HepG2 (cell line): ENCODE measurements around the gene EFEMP2. TPM values are rescaled to one million over a fixed set of nuclear protein-coding genes. Genes with fewer than 3 reads are reported as not detected.

Experiments used
- AGO2 ChIP-seq: fragments of 200-400 bp; formaldehyde crosslinking; optimal IDR thresholded peaks from 2 replicates; pipeline ENCODE3; 2017; ENCODE audit warnings: mild to moderate bottlenecking, low read depth, low read length, moderate library complexity
- ATF7 ChIP-seq, 2 experiments: fragments of 450-650 bp in 1 of 2; sonication (generic) in 1 of 2; formaldehyde crosslinking in 1 of 2; IDR thresholded peaks; 2 replicates each; pipeline versions ENCODE4 v1.4.0 to v1.6.1; 2016 to 2020; ENCODE audit warnings: antibody characterized with exemption in 1 of 2, mild to moderate bottlenecking in 1 of 2, missing genetic modification reagents in 1 of 2
- HNRNPL ChIP-seq: fragments of 200-400 bp; formaldehyde crosslinking; IDR thresholded peaks from 2 replicates; pipeline ENCODE4 v1.6.1; 2017; ENCODE audit warnings: mild to moderate bottlenecking, low read depth, low read length
- KDM2A ChIP-seq: sonication (generic); formaldehyde crosslinking; IDR thresholded peaks from 2 replicates; pipeline ENCODE4 v1.4.0; 2020; ENCODE audit warnings: low read depth, missing genetic modification reagents, borderline replicate concordance
- MEIS1 ChIP-seq: sonication (generic); formaldehyde crosslinking; IDR thresholded peaks from 2 replicates; pipeline ENCODE4 v1.9.0; 2021; ENCODE audit warnings: mild to moderate bottlenecking, missing genetic modification reagents, moderate library complexity, borderline replicate concordance
- NR2C2 ChIP-seq: sonication (generic); formaldehyde crosslinking; IDR thresholded peaks from 2 replicates; pipeline ENCODE4 v1.4.0; 2020; ENCODE audit warnings: missing genetic modification reagents, mild to moderate bottlenecking, moderate library complexity, borderline replicate concordance
- POLR2AphosphoS2 ChIP-seq: IDR thresholded peaks from 2 replicates; pipeline ENCODE4 v1.6.1; 2011; ENCODE audit warnings: low read depth, low read length, improper control_type of control experiment
- SCMH1 ChIP-seq: sonication (generic); formaldehyde crosslinking; IDR thresholded peaks from 2 replicates; pipeline ENCODE4 v1.9.0; 2021; ENCODE audit warnings: missing genetic modification reagents, mild to moderate bottlenecking, borderline replicate concordance
- SP4 ChIP-seq: sonication (generic); formaldehyde crosslinking; IDR thresholded peaks from 2 replicates; pipeline ENCODE4 v1.8.1; 2023; ENCODE audit warnings: mild to moderate bottlenecking, missing genetic modification reagents
- ZNF335 ChIP-seq: sonication (generic); formaldehyde crosslinking; IDR thresholded peaks from 2 replicates; pipeline ENCODE4 v1.4.0; 2020; ENCODE audit warnings: missing genetic modification reagents
- ZNF350 ChIP-seq: sonication (generic); formaldehyde crosslinking; IDR thresholded peaks from 2 replicates; pipeline ENCODE4 v1.4.0; 2020; ENCODE audit warnings: mild to moderate bottlenecking, low read depth, missing genetic modification reagents, borderline replicate concordance
- ZNF790 ChIP-seq: sonication (generic); formaldehyde crosslinking; IDR thresholded peaks from 2 replicates; pipeline ENCODE4 v1.8.0; 2022; ENCODE audit warnings: missing genetic modification reagents, mild to moderate bottlenecking, borderline replicate concordance
- polyA plus RNA-seq, 8 experiments: library from polyadenylated mRNA; depleted of rRNA in 3 of 8; stranded (reverse) in 7 of 8; unstranded in 1 of 8; fragments of >200 nt; fragmentation: Illumina TruSeq in 4 of 8; extraction: Trizol in 4 of 8; gene quantifications; 2 replicates each; pipeline versions ENCODE4 v1.2.1 to v1.2.3, GENCODE V29; 2011 to 2016; ENCODE audit warnings: low read depth in 4 of 8, missing spikeins in 1 of 8, mixed read lengths in 1 of 8; ENCODE audit not compliant: insufficient read depth in 1 of 8
- total RNA-seq, 5 experiments: library from RNA; depleted of rRNA; stranded (reverse); fragments of >200 nt; fragmentation: Illumina TruSeq; extraction: Trizol; gene quantifications; 2 replicates each; pipeline ENCODE4 v1.2.3, GENCODE V29; 2016; ENCODE audit warnings: low read depth in 1 of 5
- TF ChIP-seq, protein P1 (sequence below): sonication (generic); formaldehyde crosslinking; IDR thresholded peaks from 2 replicates; pipeline ENCODE4 v1.4.0; 2020; ENCODE audit warnings: missing genetic modification reagents, mild to moderate bottlenecking, borderline replicate concordance
- TF ChIP-seq, protein P2 (sequence below), 2 experiments: fragments of 450-650 bp in 1 of 2; sonication (generic) in 1 of 2; formaldehyde crosslinking; IDR thresholded peaks; 2 replicates each; pipeline versions ENCODE4 v1.5.0 to v1.8.0; 2020 to 2022; ENCODE audit warnings: mild to moderate bottlenecking in 1 of 2, missing genetic modification reagents in 1 of 2
- TF ChIP-seq, protein P3 (sequence below): sonication (generic); formaldehyde crosslinking; IDR thresholded peaks from 2 replicates; pipeline ENCODE4; 2020; ENCODE audit warnings: missing genetic modification reagents, mild to moderate bottlenecking, borderline replicate concordance
- TF ChIP-seq, protein P4 (sequence below): sonication (generic); formaldehyde crosslinking; IDR thresholded peaks from 2 replicates; pipeline ENCODE4 v1.5.0; 2020; ENCODE audit warnings: mild to moderate bottlenecking, missing genetic modification reagents, borderline replicate concordance

Gene EFEMP2
- total and polyA plus RNA-seq, 2 of the 13 experiments (the other 11 are each of a cell fraction or from before 2014, with no cell fraction given) = 7.4 to 29.7 TPM

DNA sequence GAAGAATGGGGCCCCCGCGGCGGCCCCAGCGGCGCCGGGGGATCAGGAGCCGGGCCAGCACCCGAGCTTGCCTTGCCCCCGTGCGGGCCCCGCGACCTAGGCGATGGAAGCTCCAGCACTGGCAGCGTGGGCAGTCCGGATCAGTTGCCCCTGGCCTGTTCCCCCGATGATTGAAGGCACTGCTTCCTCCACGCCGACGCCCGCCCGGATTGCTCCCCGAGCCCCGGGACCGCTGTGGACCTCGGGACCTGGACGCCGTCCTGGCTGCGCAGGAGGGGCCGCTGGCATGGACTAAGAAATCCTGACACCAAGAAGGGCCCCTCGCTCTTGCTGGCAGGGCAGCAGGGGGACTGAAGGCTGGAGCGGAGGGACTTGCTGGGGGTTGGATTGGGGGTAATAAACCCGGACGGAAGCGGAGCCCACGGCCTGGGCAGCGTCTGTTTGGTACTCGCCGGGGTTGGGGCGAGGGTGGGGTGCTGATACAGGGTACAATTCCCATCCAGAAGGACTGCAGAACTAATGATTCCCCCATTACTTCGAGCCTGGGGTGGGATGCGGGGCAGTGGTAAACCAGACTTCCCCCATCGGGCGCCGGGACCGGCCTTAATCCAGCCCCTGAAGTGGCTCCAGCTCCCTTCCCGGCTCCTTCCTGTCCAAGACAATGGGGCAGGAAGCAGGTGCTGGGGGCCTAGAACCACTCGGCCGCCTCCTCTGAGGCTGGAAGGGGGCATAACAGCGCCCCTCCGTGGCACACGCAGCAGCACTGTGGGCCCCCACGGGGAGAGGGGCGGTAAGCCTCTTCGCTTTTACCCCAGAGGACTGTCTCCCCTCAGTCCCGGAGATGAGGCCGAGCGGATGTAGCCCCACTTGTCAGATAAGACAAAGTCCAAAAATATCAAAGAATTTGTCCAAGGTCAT is 18.9 kb upstream of the EFEMP2 start (continued):
- TF ChIP-seq ZNF350 (CRISPR knock-in tag) = peak; percentile 23; the same call in 1 of the 2 replicates
- TF ChIP-seq NR2C2 (CRISPR knock-in tag) = peak; percentile 54
- TF ChIP-seq, protein P1, sequence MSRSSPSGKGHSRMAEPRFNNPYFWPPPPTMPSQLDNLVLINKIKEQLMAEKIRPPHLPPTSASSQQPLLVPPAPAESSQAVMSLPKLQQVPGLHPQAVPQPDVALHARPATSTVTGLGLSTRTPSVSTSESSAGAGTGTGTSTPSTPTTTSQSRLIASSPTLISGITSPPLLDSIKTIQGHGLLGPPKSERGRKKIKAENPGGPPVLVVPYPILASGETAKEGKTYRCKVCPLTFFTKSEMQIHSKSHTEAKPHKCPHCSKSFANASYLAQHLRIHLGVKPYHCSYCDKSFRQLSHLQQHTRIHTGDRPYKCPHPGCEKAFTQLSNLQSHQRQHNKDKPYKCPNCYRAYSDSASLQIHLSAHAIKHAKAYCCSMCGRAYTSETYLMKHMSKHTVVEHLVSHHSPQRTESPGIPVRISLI = peak; percentile 19; the same call in 1 of the 2 replicates
- TF ChIP-seq AGO2 = peak; percentile 99
- TF ChIP-seq, protein P2, sequence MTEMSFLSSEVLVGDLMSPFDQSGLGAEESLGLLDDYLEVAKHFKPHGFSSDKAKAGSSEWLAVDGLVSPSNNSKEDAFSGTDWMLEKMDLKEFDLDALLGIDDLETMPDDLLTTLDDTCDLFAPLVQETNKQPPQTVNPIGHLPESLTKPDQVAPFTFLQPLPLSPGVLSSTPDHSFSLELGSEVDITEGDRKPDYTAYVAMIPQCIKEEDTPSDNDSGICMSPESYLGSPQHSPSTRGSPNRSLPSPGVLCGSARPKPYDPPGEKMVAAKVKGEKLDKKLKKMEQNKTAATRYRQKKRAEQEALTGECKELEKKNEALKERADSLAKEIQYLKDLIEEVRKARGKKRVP (CRISPR knock-in tag; IDR thresholded peaks at IDR 0.05) = no peak
- TF ChIP-seq, protein P3, sequence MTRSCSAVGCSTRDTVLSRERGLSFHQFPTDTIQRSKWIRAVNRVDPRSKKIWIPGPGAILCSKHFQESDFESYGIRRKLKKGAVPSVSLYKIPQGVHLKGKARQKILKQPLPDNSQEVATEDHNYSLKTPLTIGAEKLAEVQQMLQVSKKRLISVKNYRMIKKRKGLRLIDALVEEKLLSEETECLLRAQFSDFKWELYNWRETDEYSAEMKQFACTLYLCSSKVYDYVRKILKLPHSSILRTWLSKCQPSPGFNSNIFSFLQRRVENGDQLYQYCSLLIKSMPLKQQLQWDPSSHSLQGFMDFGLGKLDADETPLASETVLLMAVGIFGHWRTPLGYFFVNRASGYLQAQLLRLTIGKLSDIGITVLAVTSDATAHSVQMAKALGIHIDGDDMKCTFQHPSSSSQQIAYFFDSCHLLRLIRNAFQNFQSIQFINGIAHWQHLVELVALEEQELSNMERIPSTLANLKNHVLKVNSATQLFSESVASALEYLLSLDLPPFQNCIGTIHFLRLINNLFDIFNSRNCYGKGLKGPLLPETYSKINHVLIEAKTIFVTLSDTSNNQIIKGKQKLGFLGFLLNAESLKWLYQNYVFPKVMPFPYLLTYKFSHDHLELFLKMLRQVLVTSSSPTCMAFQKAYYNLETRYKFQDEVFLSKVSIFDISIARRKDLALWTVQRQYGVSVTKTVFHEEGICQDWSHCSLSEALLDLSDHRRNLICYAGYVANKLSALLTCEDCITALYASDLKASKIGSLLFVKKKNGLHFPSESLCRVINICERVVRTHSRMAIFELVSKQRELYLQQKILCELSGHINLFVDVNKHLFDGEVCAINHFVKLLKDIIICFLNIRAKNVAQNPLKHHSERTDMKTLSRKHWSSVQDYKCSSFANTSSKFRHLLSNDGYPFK (CRISPR knock-in tag) = peak; percentile 43; the same call in 1 of the 2 replicates
- TF ChIP-seq ATF7 (IDR thresholded peaks at IDR 0.05) = no peak
- no peak; the same call in 1 of the 2 replicates for TF ChIP-seq ATF7 (CRISPR knock-in tag; IDR thresholded peaks at IDR 0.05)
- peak; percentile 96 for TF ChIP-seq KDM2A (CRISPR knock-in tag)
- peak; percentile 46; the same call in 1 of the 2 replicates for TF ChIP-seq MEIS1 (CRISPR knock-in tag)
- TF ChIP-seq POLR2AphosphoS2 = peak; percentile 75; the same call in 1 of the 2 replicates
- 0 out of 2 replicates have a peak, but pooled peaks have one; percentile 21 for TF ChIP-seq HNRNPL
- 0 out of 2 replicates have a peak, but pooled peaks have one; percentile 23 for TF ChIP-seq ZNF335
- TF ChIP-seq SCMH1 = no peak
- TF ChIP-seq ZNF790 (CRISPR knock-in tag) = no peak
- peak; percentile 60; the same call in 1 of the 2 replicates for TF ChIP-seq SP4 (CRISPR knock-in tag)
- TF ChIP-seq, protein P4, sequence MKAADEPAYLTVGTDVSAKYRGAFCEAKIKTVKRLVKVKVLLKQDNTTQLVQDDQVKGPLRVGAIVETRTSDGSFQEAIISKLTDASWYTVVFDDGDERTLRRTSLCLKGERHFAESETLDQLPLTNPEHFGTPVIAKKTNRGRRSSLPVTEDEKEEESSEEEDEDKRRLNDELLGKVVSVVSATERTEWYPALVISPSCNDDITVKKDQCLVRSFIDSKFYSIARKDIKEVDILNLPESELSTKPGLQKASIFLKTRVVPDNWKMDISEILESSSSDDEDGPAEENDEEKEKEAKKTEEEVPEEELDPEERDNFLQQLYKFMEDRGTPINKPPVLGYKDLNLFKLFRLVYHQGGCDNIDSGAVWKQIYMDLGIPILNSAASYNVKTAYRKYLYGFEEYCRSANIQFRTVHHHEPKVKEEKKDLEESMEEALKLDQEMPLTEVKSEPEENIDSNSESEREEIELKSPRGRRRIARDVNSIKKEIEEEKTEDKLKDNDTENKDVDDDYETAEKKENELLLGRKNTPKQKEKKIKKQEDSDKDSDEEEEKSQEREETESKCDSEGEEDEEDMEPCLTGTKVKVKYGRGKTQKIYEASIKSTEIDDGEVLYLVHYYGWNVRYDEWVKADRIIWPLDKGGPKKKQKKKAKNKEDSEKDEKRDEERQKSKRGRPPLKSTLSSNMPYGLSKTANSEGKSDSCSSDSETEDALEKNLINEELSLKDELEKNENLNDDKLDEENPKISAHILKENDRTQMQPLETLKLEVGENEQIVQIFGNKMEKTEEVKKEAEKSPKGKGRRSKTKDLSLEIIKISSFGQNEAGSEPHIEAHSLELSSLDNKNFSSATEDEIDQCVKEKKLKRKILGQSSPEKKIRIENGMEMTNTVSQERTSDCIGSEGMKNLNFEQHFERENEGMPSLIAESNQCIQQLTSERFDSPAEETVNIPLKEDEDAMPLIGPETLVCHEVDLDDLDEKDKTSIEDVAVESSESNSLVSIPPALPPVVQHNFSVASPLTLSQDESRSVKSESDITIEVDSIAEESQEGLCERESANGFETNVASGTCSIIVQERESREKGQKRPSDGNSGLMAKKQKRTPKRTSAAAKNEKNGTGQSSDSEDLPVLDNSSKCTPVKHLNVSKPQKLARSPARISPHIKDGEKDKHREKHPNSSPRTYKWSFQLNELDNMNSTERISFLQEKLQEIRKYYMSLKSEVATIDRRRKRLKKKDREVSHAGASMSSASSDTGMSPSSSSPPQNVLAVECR = no peak; the same call in 1 of the 2 replicates
